WI38 (cell line): ENCODE results near the gene HNRNPUL1.

Source experiments
- H3K4me3 ChIP-seq: 2 replicates; pipeline ENCODE4 v1.5.1; 2011; ENCODE audit warnings: low read depth, mild to moderate bottlenecking, control low read depth, low read length
- TF ChIP-seq, protein P1 (sequence below): IDR thresholded peaks from 2 replicates; pipeline ENCODE4 v1.5.1; 2012; ENCODE audit warnings: low read depth, mild to moderate bottlenecking, control low read depth, low read length

HNRNPUL1 gene

GRCh38 chr19:41264581-41265394 is 616 bp downstream of the HNRNPUL1 start:
- TF ChIP-seq, protein P1, sequence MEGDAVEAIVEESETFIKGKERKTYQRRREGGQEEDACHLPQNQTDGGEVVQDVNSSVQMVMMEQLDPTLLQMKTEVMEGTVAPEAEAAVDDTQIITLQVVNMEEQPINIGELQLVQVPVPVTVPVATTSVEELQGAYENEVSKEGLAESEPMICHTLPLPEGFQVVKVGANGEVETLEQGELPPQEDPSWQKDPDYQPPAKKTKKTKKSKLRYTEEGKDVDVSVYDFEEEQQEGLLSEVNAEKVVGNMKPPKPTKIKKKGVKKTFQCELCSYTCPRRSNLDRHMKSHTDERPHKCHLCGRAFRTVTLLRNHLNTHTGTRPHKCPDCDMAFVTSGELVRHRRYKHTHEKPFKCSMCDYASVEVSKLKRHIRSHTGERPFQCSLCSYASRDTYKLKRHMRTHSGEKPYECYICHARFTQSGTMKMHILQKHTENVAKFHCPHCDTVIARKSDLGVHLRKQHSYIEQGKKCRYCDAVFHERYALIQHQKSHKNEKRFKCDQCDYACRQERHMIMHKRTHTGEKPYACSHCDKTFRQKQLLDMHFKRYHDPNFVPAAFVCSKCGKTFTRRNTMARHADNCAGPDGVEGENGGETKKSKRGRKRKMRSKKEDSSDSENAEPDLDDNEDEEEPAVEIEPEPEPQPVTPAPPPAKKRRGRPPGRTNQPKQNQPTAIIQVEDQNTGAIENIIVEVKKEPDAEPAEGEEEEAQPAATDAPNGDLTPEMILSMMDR: no peak
- peak overlapping the region; percentile 86 for H3K4me3 ChIP-seq

- peak overlapping the region; percentile 86 for H3K4me3 ChIP-seq
- TF ChIP-seq, protein P1: no peak
Observed at GRCh38 chr19:41265395-41266153, 1.4 kb downstream of the HNRNPUL1 start.

- TF ChIP-seq, protein P1: no peak
- H3K4me3 ChIP-seq: no peak overlapping the region
Observed at GRCh38 chr19:41269055-41269454, 4.9 kb downstream of the HNRNPUL1 start.

GRCh38 chr19:41269571-41269970 is 5.4 kb downstream of the HNRNPUL1 start:
- TF ChIP-seq, protein P1: no peak
- no peak overlapping the region for H3K4me3 ChIP-seq

- TF ChIP-seq, protein P1: no peak
- H3K4me3 ChIP-seq: no peak overlapping the region
Observed at GRCh38 chr19:41273076-41273475, 8.9 kb downstream of the HNRNPUL1 start.

GRCh38 chr19:41274802-41275201 is 10.6 kb downstream of the HNRNPUL1 start:
- H3K4me3 ChIP-seq: no peak overlapping the region
- TF ChIP-seq, protein P1: no peak

- TF ChIP-seq, protein P1: no peak
- no peak overlapping the region for H3K4me3 ChIP-seq
Observed at GRCh38 chr19:41276231-41276630, 12.1 kb downstream of the HNRNPUL1 start.
